GM18858 (cell line): ENCODE data around the gene CCL27.

Experiments
- ATAC-seq: cut with Tn5 transposase; IDR thresholded peaks from one replicate; pipeline ENCODE4 v1.9.1; 2021; ENCODE audit not compliant: unreplicated experiment

CCL27 gene

GRCh38 chr9:34662526-34663302 lies at the start of gene CCL27:
Gene CCL27, minus strand, starts transcription at chr9:34662657. Its CDS starts 24 bp downstream, at chr9:34662633.
- ATAC-seq, result no peak

GRCh38 chr9:34712140-34712539 lies 49.7 kb upstream of the CCL27 start:
- no peak for ATAC-seq

- ATAC-seq, result no peak
These were observed 47.6 kb upstream of the CCL27 start, which contains the start of gene CCL21 for GRCh38 chr9:34710023-34710422. Gene CCL21, minus strand, starts transcription at chr9:34710136. Its CDS starts 70 bp downstream, at chr9:34710066.

- ATAC-seq, result no peak
These were observed 46.9 kb upstream of the CCL27 start for GRCh38 chr9:34709196-34709978.

- no peak for ATAC-seq
These were observed 44.7 kb upstream of the CCL27 start for GRCh38 chr9:34707130-34707529.

GRCh38 chr9:34701769-34702736 lies 39.6 kb upstream of the CCL27 start:
- no peak for ATAC-seq

- ATAC-seq, result no peak
These were observed 38.7 kb upstream of the CCL27 start for GRCh38 chr9:34701023-34701768.

GRCh38 chr9:34694811-34695210 lies 32.4 kb upstream of the CCL27 start:
- no peak for ATAC-seq

- ATAC-seq, result no peak
These were observed 31.1 kb upstream of the CCL27 start for GRCh38 chr9:34693560-34693959.

GRCh38 chr9:34691936-34692315 lies 29.5 kb upstream of the CCL27 start:
- ATAC-seq, result no peak

- no peak for ATAC-seq
These were observed 28.8 kb upstream of the CCL27 start, which contains the start of gene CCL19 for GRCh38 chr9:34690983-34691935. Gene CCL19, minus strand, starts transcription at chr9:34691276. Its CDS starts 137 bp downstream, at chr9:34691139.

GRCh38 chr9:34689512-34689911 lies 27.1 kb upstream of the CCL27 start:
- ATAC-seq, result no peak

GRCh38 chr9:34689116-34689470 lies 26.6 kb upstream of the CCL27 start:
- ATAC-seq, result no peak

GRCh38 chr9:34688329-34689115 lies 26.1 kb upstream of the CCL27 start:
- ATAC-seq, result no peak

GRCh38 chr9:34687276-34688030 lies 25.0 kb upstream of the CCL27 start:
- ATAC-seq, result no peak

GRCh38 chr9:34686732-34687131 lies 24.3 kb upstream of the CCL27 start:
- no peak for ATAC-seq

- no peak for ATAC-seq
These were observed 23.8 kb upstream of the CCL27 start for GRCh38 chr9:34686231-34686630.

- ATAC-seq, result no peak
These were observed 23.1 kb upstream of the CCL27 start for GRCh38 chr9:34685591-34685990.
